ENCODE data around the gene CCDC28B.

The CCDC28B gene

DNA sequence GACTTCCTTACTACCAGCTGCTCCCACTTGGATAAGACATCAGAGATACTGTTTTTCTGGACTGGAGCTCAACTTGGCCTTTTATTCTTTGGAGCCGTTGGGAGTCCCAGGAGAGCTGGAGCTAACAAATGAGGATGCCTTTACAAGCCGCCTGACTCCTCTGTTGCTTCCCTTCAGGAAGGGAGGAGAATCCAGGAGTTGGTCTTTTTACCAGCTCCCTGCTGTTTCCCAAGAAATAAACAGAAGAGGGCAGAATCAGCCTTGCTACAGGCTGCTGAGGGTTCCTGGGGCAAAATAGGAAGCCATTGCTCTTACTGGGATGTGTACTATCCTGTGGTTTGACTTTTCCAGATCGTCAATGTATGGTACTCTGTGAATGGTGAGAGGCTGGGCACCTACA, 23.3 kb downstream of the CCDC28B start:
- DNase-seq (ENCODE audit: low read depth), result no peak

DNA sequence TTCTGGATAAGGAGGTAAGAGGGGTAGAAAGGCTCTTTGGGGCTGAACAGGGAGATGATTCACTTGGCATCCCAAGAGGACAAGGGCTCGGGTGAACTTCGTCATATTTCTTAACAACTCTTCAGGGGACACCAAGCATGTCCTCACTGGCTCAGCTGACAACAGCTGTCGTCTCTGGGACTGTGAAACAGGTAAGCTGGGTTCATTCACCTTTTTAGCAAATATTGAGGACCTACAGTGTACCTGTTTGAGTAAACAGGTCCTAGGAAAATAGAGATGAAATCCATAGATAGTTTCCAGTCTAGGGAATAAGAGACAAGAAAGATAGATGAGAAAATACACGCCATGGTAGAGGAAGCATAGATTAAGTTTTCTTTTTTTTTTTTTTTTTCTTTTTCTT, 23.9 kb downstream of the CCDC28B start:
- DNase-seq (ENCODE audit: low read depth), result no peak

DNA sequence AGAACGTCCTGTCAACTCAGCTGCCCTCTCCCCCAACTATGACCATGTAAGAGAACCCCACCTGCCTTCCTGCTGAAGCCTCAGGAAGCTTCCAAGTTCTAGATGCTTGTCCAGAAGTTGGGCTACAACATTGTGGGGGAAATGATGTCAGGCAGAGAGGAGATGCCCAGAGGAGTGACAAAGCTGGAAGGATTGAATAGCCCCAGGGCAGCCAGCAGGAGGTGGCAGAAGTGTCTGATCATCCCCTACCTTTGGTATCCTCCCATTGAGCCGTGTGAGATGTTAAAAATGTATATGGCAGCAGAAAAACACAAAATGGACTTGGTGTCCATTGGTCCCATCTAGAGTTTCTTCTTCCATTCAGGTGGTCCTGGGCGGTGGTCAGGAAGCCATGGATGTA, 28.4 kb downstream of the CCDC28B start:
- no peak for DNase-seq (ENCODE audit: low read depth)

DNA sequence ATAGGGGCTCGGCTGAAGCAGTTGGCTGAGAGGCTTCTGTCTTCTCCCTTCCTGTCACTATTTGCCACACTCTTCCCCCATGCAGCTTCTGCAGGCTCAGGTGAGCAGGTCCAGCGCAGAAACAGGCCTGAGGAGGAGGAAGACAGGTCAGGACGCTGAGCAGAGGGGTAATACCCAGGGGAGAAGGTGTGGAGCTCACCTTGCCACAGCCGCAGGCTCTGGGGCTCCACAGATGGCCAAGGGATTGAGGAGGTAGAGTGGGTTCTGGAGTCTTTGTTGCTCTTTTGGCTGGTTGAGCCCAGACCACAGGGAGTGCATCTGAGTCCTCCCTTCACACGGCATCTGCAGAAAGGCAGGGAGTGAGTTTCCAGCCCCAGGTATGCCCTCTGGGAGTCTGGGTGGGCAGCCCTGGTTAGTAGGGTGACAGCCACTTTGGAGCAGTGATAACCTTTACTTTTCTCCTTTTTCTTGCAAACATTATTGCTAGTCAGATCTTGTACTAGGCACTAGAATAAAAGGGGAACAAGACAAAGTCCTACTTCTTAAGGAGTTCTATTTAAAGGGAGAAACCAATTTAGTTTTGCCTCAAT, 31.5 kb downstream of the CCDC28B start:
- no peak for DNase-seq (ENCODE audit: low read depth)

DNA sequence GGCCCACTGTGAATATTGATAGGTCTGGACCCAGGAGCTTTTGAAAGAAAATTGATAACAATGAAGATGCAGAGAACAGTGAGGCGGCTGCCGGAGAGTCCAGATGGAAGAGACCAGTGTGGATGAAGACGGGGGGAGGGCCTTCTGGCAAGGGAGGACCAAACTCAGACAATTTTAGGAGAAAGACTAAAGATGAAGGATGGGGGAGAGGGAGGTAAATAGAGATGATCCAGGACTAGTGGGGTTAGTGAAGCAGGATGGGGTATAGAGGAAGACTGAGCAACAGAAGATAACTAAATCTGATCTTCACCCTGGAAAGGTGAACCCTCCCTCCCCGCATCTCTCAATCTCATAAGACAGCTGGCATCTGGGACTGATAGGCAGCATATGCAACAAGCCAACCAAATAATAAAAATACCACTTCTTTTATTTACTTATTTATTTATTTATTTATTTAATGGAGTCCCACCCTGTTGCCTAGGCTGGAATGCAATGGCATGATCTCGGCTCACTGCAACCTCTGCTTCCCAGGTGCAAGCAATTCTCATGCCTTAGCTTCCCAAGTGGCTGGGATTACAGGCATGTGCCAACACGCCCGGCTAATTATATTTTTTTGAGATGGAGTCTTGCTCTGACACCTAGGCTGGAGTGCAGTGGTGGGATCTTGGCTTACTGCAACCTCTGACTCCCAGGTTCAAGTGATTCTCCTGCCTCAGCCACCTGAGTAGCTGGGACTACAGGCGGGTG, 32.3 kb downstream of the CCDC28B start:
- DNase-seq (ENCODE audit: low read depth), result no peak

DNA sequence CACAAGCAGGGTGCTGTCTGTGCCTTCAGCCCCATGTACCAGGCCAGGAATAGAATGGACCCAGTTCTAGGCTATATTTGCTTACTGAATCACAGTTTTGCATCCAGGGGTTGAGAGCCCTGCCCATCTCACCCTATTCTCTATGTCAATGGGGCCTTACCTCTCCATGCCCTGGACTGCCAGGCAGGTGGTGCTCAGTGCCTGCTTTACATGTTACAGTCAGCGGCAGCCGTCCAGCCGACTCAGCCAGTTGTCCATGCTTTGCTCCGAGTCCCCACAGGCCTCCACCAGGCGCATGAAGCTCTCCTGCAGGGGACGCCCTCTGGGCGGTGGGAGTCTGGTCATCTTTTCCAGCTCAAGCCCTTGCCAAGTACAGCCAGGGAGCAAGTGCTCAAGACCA, 34.4 kb downstream of the CCDC28B start:
- DNase-seq (ENCODE audit: low read depth), result no peak

DNA sequence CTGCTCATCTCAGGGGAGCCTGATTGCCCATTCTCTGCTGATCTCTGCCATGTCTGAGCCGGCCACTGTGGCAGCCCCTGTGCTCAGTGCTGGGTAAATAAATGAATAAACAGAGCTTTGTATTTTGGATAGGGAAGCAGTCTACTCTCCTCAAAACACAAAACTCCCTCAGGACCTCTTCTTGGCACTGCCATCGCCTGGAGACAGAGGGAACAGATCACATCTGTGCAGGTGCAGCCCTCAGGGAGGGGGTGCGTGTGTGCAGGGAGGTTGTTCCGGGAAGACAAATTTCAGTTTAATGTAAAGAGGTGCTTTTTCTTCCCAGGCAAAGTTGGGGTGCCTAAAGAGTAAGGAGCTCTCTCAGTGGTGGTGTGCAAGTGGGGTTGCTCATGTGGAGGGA, 38.9 kb downstream of the CCDC28B start:
- DNase-seq (ENCODE audit: low read depth), result no peak

DNA sequence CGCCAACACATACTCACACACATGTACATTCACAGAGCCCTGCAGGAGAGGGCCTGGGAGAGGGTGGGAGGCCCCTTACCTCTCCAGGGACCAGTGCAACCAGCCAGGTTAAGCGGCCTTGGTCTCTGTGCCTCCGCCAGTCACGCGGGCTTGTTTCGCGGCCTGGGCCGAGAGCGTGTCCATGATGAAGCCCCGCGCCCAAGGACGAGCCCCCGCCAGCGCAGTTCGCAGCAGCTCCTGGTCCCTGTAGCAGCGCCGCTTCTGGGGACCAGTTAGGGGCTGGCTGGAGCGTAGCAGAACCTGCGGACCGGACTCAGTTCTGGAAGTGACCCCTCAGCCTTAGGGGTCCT, 39.4 kb downstream of the CCDC28B start:
- no peak for DNase-seq (ENCODE audit: low read depth)

DNA sequence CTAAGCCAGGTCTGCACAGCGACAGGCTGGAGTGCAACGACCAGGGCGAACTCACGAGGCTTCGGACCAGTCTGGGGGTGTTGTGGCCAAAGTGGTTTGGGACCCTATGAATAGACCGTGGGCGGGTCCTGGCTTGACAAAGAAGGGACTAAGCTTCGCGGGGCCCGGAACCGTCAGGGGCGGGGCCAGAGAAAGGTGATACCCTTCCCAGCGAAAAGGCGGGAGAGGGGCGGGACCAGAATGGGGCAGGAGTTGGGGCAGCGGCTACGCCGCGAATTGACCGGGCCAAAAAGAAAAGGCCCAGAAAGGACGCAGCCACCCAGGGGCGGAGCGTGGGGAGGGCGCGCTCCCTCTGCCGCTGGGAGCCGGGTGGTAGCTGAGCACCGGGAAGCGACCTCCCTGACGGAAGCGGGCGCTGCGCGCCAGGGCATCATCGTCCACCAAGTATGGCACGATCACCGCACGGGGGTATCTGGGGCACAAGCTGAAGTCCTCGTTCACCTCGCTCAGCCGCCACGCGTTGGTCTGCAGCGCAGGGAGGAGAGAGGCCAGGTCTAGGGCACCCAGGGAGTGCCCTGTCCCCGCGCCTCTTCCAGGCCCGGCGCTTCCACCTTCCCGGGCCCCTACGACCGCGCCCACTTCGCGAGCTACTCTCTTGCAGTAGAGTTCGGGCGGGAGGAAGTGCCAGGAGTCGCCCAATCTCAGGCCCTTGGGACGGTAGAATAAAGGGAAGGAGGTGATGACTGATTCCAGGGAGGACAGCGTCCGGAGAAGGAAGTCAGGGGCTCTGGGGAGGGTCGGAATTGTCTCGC, 40.0 kb downstream of the CCDC28B start:
- DNase-seq (ENCODE audit: low read depth), result no peak

DNA sequence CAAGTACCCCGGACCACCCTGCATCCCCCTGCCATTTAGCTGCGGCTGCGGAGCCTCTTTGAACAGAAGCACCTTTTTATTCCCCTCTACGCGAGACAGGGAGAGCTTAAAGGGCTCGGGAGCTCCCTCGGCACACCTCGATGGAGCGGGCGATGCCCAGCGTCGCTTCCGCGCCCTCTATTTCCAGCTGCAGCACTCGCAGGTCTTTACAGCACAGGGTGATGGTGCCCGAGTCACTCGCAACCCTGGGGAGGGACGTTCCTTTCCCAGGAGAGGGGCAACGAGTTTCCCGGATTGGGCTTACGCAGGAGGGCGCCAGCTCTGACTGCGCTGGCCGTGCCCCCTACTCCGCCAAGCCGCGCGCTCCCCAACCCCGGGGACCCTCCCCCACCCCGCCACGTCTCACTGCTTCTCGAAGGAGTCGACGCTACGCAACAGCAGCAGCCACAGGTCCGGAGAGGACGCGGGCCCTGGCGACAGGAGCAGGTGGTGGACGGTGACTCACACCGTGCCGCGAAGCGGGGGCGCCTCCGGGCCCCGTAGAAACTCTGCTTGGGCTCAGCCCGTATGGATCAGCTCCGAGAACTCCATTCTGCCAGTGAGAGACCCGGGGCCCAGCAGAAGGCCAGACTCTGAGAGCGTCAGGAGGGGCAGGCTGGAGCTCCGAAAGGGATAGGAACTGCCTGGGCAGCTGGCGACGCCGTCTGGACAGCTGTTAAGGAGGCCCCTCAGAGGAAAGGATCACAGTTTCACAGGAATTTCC, 40.8 kb downstream of the CCDC28B start:
- DNase-seq (ENCODE audit: low read depth), result no peak

DNA sequence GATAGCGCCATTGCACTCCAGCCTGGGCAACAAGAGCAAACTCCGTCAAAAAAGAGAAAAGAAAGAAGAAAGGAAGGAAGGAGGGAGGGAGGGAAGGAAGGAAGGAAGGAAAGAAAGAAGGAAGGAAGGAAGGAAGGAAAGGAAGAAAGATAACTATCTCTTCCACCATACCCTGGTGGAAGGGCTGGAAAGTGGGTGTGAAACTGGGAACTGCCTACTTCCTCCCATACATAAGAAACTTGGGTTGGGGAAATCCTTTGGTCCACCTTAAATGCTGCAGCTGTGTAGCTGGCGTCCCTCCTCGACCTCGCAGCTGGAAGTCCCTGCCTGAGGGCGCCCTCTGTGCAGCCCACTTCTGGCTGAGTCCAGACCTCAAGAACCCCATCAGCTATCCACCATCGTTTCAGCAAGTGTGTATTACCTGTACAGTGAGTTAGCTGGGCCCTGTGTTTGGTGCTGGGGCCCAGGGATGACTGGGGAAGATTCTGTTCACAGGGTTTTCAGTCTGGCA, 42.0 kb downstream of the CCDC28B start:
- DNase-seq (ENCODE audit: low read depth), result no peak

DNA sequence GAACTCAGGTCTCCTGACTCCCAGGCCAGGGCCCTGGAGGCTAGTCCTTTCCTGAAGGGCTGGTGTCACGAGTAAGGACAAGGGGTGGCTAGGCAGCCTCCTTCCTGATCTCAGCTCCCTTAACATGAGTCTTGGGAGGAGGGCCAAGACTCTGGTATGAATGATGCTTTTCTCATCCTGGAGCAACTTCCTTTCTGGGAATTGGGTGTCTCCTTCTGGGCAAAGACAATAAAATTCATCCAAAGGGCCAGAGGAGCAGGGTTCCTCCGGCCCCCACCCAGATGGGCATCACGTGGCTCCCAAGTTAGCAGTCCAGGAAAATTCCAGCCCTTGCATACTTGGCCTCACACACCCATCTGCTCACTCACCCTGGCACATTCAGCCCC, 46.5 kb downstream of the CCDC28B start, which contains the start of gene FAM167B:
Gene FAM167B, plus strand, starts transcription at position 335 of the 386 bp plus-strand sequence. CDS start 200 bp downstream, outside the sequence.
- DNase-seq (ENCODE audit: low read depth), result peak; percentile 93

DNA sequence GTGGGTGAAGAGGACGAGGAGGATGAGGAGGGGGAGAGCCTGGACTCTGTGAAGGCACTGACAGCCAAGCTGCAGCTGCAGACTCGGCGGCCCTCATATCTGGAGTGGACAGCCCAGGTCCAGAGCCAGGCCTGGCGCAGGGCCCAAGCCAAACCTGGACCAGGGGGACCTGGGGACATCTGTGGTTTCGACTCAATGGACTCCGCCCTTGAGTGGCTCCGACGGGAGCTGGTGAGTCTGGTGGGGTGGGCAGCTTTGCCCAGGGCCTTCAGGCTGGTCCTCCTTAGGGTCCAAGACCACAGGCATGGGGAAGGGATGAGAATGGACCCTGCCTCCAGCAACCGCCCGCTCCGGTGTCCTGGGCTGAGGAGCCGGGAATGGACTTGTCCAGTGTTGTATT, 47.1 kb downstream of the CCDC28B start:
- DNase-seq (ENCODE audit: low read depth), result no peak

DNA sequence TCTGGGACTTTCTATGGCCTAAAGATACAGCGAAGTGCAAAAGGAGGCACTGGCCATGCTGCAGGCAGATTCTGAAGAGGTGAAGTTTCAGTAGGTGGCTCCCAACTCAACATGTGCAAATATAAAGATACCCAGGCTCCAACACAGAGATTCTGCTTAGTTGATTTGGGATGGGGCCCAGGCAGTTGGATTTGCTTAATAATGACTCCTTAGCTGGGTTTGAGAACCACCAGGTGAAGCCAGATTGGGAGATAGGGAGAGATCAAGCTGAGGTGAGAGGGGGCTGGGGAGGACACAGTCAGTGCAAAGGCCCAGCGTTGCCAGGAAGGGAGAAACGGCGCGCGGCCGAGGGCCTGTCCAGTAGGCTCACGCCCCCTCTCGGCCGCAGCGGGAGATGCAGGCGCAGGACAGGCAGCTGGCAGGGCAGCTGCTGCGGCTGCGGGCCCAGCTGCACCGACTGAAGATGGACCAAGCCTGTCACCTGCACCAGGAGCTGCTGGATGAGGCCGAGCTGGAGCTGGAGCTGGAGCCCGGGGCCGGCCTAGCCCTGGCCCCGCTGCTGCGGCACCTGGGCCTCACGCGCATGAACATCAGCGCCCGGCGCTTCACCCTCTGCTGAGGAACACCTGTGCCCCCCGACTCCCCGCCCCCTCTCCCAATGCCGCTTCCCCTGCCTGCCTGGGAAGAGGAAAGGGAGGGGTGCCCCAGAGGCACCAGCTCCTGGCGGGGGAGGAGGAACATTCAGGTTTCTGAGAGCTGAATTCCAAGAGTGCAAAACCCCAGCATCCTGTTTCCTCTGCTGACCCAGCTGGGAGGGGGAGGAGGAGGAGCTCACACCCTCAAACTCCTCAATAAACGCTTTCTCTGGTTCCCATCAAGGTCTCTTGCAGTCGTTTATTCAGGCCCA, 47.8 kb downstream of the CCDC28B start:
- no peak for DNase-seq (ENCODE audit: low read depth)

DNA sequence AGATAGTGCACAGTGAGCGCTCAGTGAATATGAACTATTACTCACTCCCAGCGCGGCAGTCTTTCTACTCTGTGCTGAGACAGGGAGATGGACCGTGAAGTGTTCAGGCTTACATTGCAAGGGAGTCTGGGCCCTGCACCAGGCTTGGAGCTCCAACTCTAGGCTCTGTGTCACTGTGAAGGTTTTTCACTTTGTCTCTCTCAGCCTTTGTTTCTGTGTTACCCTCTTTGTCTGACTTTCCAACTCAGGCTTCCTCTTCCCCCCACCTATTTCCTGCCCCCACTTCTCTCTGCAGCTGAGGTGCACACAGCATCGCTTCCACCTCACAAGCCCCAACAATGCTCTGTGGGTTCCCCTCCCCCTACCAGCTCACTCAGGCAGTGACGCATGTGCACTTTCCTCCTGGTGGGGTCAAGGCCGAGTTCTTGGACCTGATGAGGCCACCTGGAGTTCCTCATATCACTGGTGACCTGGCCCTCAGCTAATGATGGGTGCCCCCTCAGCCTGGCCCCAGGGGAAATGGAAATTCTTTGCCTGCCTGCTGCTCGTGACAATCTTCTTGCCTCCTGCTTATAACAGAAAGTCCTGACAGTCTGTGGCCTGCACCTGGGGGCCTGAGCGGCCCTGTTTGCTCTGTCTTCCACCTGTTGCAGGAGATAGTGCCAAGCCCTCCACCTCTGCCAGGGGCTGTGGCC, 49.6 kb downstream of the CCDC28B start:
- DNase-seq (ENCODE audit: low read depth), result no peak

DNA sequence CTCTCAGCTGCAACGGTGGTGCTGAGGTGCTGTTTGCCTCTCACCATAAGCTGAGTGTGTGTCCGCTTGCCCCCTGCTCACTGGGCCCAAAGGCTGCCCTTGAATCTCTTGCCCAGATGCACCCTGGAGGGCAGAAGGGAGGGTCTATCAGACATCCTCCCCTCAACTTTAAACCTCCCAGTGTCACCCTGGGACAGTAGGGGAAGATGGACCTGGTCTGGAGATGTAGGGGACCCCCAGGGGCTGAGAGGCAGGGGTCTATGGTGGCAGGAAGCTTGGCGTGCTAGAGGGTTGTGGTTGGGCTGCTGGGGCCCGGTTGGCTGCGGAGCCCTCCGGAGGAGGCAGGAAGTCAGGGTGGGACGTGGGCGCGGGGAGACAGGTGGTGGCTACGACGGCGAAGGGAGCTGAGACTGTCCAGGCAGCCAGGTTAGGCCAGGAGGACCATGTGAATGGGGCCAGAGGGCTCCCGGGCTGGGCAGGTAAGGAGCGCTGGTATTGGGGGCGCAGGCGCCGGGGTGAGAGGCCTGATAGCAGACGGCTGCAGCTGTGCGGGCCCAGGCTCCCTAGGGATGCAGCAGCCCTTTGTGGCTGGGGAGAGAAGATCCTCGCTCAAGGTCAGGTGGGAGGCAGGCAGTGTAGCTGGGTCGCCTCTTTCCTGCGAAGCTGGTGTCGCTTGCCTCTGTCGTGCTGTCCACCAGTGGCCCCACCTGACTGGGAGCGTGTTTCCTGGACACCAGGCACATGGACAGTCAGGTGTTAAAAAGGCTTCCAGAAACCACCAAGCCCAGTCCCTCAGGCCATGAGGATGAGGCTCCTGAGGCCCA, 50.7 kb downstream of the CCDC28B start, which contains the start of gene LCK:
Gene LCK, plus strand, starts transcription at position 373 of the 824 bp plus-strand sequence. CDS start 23,065 bp downstream, outside the sequence.
- no peak for DNase-seq (ENCODE audit: low read depth)

All from GM04503 (cell line).